ENCODE measurements around the gene AKAP6.

The AKAP6 gene

GRCh38 chr14:32584079-32584478, 255.0 kb downstream of the AKAP6 start:
- H3K4me3 ChIP-seq (ENCODE audit: low read depth, low read length), result no peak overlapping the region
- TF ChIP-seq CTCF (IDR thresholded peaks at IDR 0.05; ENCODE audit: borderline replicate concordance, insufficient read depth, low read depth, low read length), result no peak

- H3K4me3 ChIP-seq (ENCODE audit: low read depth, low read length), result no peak overlapping the region
- no peak for TF ChIP-seq CTCF (IDR thresholded peaks at IDR 0.05; ENCODE audit: borderline replicate concordance, insufficient read depth, low read depth, low read length)
These were observed 258.4 kb downstream of the AKAP6 start for GRCh38 chr14:32587461-32587860.

- no peak overlapping the region for H3K4me3 ChIP-seq (ENCODE audit: low read depth, low read length)
- TF ChIP-seq CTCF (IDR thresholded peaks at IDR 0.05; ENCODE audit: borderline replicate concordance, insufficient read depth, low read depth, low read length), result peak; percentile 65
These were observed 259.6 kb downstream of the AKAP6 start for GRCh38 chr14:32588448-32589320.

GRCh38 chr14:32590157-32590556, 261.1 kb downstream of the AKAP6 start:
- TF ChIP-seq CTCF (IDR thresholded peaks at IDR 0.05; ENCODE audit: borderline replicate concordance, insufficient read depth, low read depth, low read length), result no peak
- no peak overlapping the region for H3K4me3 ChIP-seq (ENCODE audit: low read depth, low read length)

DNA sequence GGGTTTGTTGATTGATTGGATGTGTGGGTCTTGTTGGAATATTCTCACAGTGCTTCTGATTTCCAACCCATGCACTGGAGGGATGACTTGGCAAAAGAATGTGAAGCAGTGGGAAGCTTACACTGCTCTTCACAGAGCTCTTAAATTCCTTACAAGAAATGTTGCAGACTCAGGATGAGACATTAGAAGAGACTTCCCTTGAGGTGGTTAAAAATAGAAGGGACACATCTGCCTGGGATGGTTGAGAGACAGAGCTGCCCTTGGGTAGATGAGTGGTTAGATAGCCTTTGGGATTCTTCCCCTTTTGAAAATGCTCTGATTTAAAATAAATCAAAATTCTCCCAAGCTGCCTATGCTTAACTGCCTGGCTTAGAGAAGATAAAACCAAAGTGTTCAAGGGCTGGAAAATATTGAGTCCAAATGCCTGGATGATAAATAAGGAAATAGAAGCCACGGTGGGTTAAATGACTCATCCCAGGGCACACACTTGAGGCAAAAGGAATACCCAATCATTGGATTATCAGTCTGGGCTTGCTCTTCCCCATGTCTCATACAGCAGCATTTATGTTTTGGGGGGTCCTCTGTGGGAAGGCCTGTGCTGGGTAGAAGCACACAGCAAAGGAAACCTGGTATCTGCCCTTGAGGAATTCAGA, 264.3 kb downstream of the AKAP6 start:
- no peak overlapping the region for H3K4me3 ChIP-seq (ENCODE audit: low read depth, low read length)
- TF ChIP-seq CTCF (IDR thresholded peaks at IDR 0.05; ENCODE audit: borderline replicate concordance, insufficient read depth, low read depth, low read length), result no peak

DNA sequence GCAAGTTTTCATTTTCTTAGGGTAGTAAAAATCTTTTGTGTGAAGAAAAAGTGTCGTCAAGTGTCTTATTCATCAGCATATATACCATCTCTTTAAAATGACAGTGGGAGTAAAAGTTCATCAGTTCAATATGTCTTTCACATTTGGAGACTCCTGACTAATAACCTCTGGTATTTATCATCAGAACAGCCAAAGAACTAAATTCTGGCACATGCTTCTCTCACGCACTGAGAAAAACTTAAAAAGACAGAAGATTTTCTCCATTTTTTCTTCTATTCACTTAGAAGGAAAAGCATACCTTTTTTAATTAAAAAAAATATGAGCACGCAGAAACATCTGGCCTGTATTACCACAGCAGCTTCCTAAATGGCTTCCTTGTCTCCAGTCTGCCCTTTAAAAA, 265.7 kb downstream of the AKAP6 start:
- TF ChIP-seq CTCF (IDR thresholded peaks at IDR 0.05; ENCODE audit: borderline replicate concordance, insufficient read depth, low read depth, low read length), result no peak

DNA sequence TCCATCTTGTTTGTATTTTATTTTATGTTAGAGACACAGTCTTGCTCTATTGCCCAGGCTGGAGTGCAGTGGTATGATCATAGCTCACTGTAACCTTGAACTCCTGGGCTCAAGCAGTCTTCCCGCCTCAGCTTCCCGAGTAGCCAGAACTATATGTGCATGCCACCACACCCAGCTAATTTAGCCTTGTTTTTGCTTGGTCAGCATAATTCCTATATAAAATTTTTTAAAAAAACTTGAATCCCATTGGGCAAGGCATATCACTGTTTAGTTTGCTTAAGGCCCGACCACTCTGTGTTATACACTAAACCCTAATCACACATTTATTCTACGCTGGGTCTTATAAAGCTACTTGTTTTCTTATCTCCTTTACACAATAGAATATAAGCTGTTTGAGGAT, 266.4 kb downstream of the AKAP6 start:
- H3K4me3 ChIP-seq (ENCODE audit: low read depth, low read length), result no peak overlapping the region
- no peak for TF ChIP-seq CTCF (IDR thresholded peaks at IDR 0.05; ENCODE audit: borderline replicate concordance, insufficient read depth, low read depth, low read length)

More for the DNA sequence above, 265.7 kb downstream of the AKAP6 start:
- H3K4me3 ChIP-seq (ENCODE audit: low read depth, low read length), result no peak overlapping the region

All from GM12875 (cell line).